Hepatocyte (in vitro differentiated cells): ENCODE data around the gene HYAL3.

Source experiments
- EZH2phosphoT487 ChIP-seq: fragments of 200-600 bp; sonication (generic); IDR thresholded peaks from one replicate; pipeline ENCODE4 v1.6.1; 2018; ENCODE audit warnings: antibody characterized with exemption, mild to moderate bottlenecking, low read depth, moderate library complexity; ENCODE audit not compliant: unreplicated experiment, severe bottlenecking
- TF ChIP-seq, protein P1 (sequence below): fragments of 200-600 bp; sonication (generic); IDR thresholded peaks from 2 replicates; pipeline ENCODE4 v1.5.1; 2016; ENCODE audit warnings: antibody characterized with exemption, mild to moderate bottlenecking; ENCODE audit not compliant: poor library complexity

- TF ChIP-seq, protein P1, sequence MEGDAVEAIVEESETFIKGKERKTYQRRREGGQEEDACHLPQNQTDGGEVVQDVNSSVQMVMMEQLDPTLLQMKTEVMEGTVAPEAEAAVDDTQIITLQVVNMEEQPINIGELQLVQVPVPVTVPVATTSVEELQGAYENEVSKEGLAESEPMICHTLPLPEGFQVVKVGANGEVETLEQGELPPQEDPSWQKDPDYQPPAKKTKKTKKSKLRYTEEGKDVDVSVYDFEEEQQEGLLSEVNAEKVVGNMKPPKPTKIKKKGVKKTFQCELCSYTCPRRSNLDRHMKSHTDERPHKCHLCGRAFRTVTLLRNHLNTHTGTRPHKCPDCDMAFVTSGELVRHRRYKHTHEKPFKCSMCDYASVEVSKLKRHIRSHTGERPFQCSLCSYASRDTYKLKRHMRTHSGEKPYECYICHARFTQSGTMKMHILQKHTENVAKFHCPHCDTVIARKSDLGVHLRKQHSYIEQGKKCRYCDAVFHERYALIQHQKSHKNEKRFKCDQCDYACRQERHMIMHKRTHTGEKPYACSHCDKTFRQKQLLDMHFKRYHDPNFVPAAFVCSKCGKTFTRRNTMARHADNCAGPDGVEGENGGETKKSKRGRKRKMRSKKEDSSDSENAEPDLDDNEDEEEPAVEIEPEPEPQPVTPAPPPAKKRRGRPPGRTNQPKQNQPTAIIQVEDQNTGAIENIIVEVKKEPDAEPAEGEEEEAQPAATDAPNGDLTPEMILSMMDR = no peak
- TF ChIP-seq EZH2phosphoT487 = no peak
These were observed 41.5 kb upstream of the HYAL3 start, which contains the start of gene RASSF1 for GRCh38 chr3:50340448-50341329.
